Activated T-helper 1 cell treated with anti-CD3 and anti-CD28 coated beads, Interleukin-12 subunit alpha, Interleukin-12 subunit beta, Interleukin-2, Interleukin-4 antibody, amounts not matched to agents 30 ng/mL and 10 ng/mL and 1 ng/mL, durations not matched to agents 14 hours and 24 hours and 36 hours (primary cell): ENCODE measurements around the gene RALGPS1. TPM values are rescaled to one million over a fixed set of nuclear protein-coding genes. Genes with fewer than 3 reads are reported as not detected.

ENCODE experiments used
- total RNA-seq: library from RNA; stranded (reverse); gene quantifications from 2 replicates; pipeline ENCODE4 v1.2.3, GENCODE V29; 2022

Gene RALGPS1
- total RNA-seq, 1 donor from 2014 or later: 1.4 TPM

Other genes starting within 250 kb of the RALGPS1 start
- gene ZBTB43, start 109.7 kb upstream of the RALGPS1 start, total RNA-seq: 11.6 and 21.2 TPM in 2 replicates
- gene ZBTB34, start 54.1 kb upstream of the RALGPS1 start, total RNA-seq: 7.5 and 8.5 TPM in 2 replicates
- not detected in 2 replicates for gene ANGPTL2, start 207.9 kb downstream of the RALGPS1 start, total RNA-seq